ENCODE results near the gene SSBP4.

- TF ChIP-seq CTCF (IDR thresholded peaks at IDR 0.05) (peak; percentile 88 to 100 (median 98)), POLR2A (IDR thresholded peaks at IDR 0.05) (peak; percentile 40 to 57)
These were observed 30.9 kb upstream of the SSBP4 start for GRCh38 chr19:18388100-18388959.
